CD14-positive monocyte (primary cell): Measurements from ENCODE around the gene SELENOO. TPM values are rescaled to one million over a fixed set of nuclear protein-coding genes. Genes with fewer than 3 reads are reported as not detected.

Experiments
- DNase-seq, 3 donors: peaks; one replicate each; pipeline ENCODE4 v3.0.0-alpha.2; 2011 to 2022
- H2AFZ ChIP-seq: 2 replicates; pipeline ENCODE4 v1.6.0; 2012; ENCODE audit warnings: mild to moderate bottlenecking, low read depth, low read length, inconsistent platforms; ENCODE audit not compliant: insufficient read depth, poor library complexity, severe bottlenecking
- H3K27ac ChIP-seq, 2 donors: 1 replicate in 1 of 2; 2 replicates in 1 of 2; pipeline ENCODE4 v1.5.1; 2012 to 2013; ENCODE audit warnings: low read length in 2 of 2, control low read depth in 1 of 2, inconsistent platforms in 1 of 2, low read depth in 1 of 2, mild to moderate bottlenecking in 1 of 2
- H3K27me3 ChIP-seq, 2 donors: one replicate each; pipeline versions ENCODE4 v1.6.0 to v1.6.1; 2011 to 2013; ENCODE audit warnings: low read length in 2 of 2; ENCODE audit not compliant: control insufficient read depth in 2 of 2, insufficient read depth in 2 of 2
- H3K36me3 ChIP-seq, 2 donors: replicated peaks in 1 of 2; 1 replicate in 1 of 2; 2 replicates in 1 of 2; pipeline versions ENCODE4 v1.5.1 to v1.6.1; 2012 to 2013; ENCODE audit warnings: low read length in 2 of 2, control low read depth in 1 of 2, inconsistent platforms in 1 of 2, mild to moderate bottlenecking in 1 of 2; ENCODE audit not compliant: insufficient read depth in 2 of 2, control insufficient read depth in 1 of 2
- H3K4me1 ChIP-seq, 2 donors: 1 replicate in 1 of 2; 2 replicates in 1 of 2; pipeline versions ENCODE4 v1.5.1 to v1.6.1; 2012 to 2013; ENCODE audit warnings: low read length in 2 of 2, control low read depth in 1 of 2, inconsistent platforms in 1 of 2, mild to moderate bottlenecking in 1 of 2, moderate library complexity in 1 of 2; ENCODE audit not compliant: insufficient read depth in 2 of 2, control insufficient read depth in 1 of 2
- H3K4me2 ChIP-seq: replicated peaks from 2 replicates; pipeline ENCODE3; 2012; ENCODE audit warnings: low read length, moderate library complexity, mild to moderate bottlenecking; ENCODE audit not compliant: poor library complexity, severe bottlenecking; ENCODE audit errors: extremely low read depth
- H3K4me3 ChIP-seq, 3 experiments: fragments of 200-600 bp in 1 of 3; sonication (generic) in 1 of 3; replicated peaks in 1 of 3; 1 replicate in 2 of 3; 2 replicates in 1 of 3; pipeline ENCODE4 v1.5.1; 2011 to 2013; ENCODE audit warnings: low read length in 3 of 3, mild to moderate bottlenecking in 3 of 3, control low read depth in 2 of 3, low read depth in 2 of 3, inconsistent platforms in 1 of 3, moderate library complexity in 1 of 3
- H3K79me2 ChIP-seq: 2 replicates; pipeline ENCODE4 v1.6.0; 2012; ENCODE audit warnings: mild to moderate bottlenecking, control low read depth, inconsistent platforms, low read length, moderate library complexity; ENCODE audit not compliant: insufficient read depth
- H3K9ac ChIP-seq: 2 replicates; pipeline ENCODE4 v1.6.0; 2017; ENCODE audit warnings: low read length, mild to moderate bottlenecking; ENCODE audit not compliant: insufficient read depth, poor library complexity, severe bottlenecking
- H3K9me3 ChIP-seq, 2 donors: replicated peaks in 1 of 2; 1 replicate in 1 of 2; 2 replicates in 1 of 2; pipeline versions ENCODE4 v1.5.1 to v1.6.1; 2012 to 2013; ENCODE audit warnings: low read length in 2 of 2, control low read depth in 1 of 2; ENCODE audit not compliant: control insufficient read depth in 1 of 2, insufficient read depth in 1 of 2
- H4K20me1 ChIP-seq: 2 replicates; pipeline ENCODE4 v1.6.0; 2012; ENCODE audit warnings: mild to moderate bottlenecking, low read length, control low read depth, moderate library complexity; ENCODE audit not compliant: insufficient read depth
- H3K27ac Mint-ChIP-seq, 7 donors: one replicate each; pipeline ENCODE4 v1.8.0; 2020; ENCODE audit warnings: mild to moderate bottlenecking in 7 of 7, mixed read lengths in 7 of 7, moderate library complexity in 6 of 7, inconsistent platforms in 2 of 7
- H3K27me3 Mint-ChIP-seq, 3 donors: one replicate each; pipeline ENCODE4 v1.8.0; 2021 to 2022; ENCODE audit warnings: low read depth in 3 of 3, mild to moderate bottlenecking in 3 of 3, mixed read lengths in 3 of 3, moderate library complexity in 3 of 3, inconsistent platforms in 1 of 3
- H3K36me3 Mint-ChIP-seq, 2 donors: one replicate each; pipeline ENCODE4 v1.8.0; 2020; ENCODE audit warnings: mixed read lengths in 2 of 2, inconsistent platforms in 1 of 2, mild to moderate bottlenecking in 1 of 2
- H3K4me1 Mint-ChIP-seq: one replicate; pipeline ENCODE4 v1.8.0; 2020; ENCODE audit warnings: mild to moderate bottlenecking, mixed read lengths
- H3K4me3 Mint-ChIP-seq, 2 donors: one replicate each; pipeline ENCODE4 v1.8.0; 2020; ENCODE audit warnings: mild to moderate bottlenecking in 2 of 2, mixed read lengths in 2 of 2, moderate library complexity in 1 of 2
- H3K9me3 Mint-ChIP-seq, 7 donors: one replicate each; pipeline ENCODE4 v1.8.0; 2020 to 2022; ENCODE audit warnings: mixed read lengths in 7 of 7, mild to moderate bottlenecking in 6 of 7, moderate library complexity in 6 of 7, inconsistent platforms in 2 of 7
- WGBS: methylation state at CpG from one replicate; pipeline ENCODE4 v1.1.5; 2013; ENCODE audit warnings: missing lambda C conversion rate; ENCODE audit not compliant: insufficient coverage; 5-methylcytosine and 5-hydroxymethylcytosine counted together
- intact Hi-C, 2 donors: fragments of 100-400 bp; cut with micrococcal nuclease; formaldehyde crosslinking; loops; one replicate each; pipeline versions ENCODE4 v1.15.0 to v1.15.1; 2023
- polyA plus RNA-seq, 3 donors: library from polyadenylated mRNA; depleted of rRNA in 1 of 3; unstranded in 2 of 3; stranded (reverse) in 1 of 3; fragments of 300-500 nt in 2 of 3; fragments of >200 nt in 1 of 3; fragmentation: Illumina TruSeq in 2 of 3; gene quantifications; 1 replicate in 2 of 3; 2 replicates in 1 of 3; pipeline ENCODE4 v1.2.3, GENCODE V29; 2012 to 2021
- TF ChIP-seq, protein P1 (sequence below): fragments of 200-600 bp; IDR thresholded peaks from one replicate; pipeline ENCODE4 v1.8.0; 2022; ENCODE audit warnings: antibody characterized with exemption, mild to moderate bottlenecking

Gene SELENOO
- polyA plus RNA-seq, 3 donors, result 2.7 to 76.9 (median 8.7) TPM

- TF ChIP-seq, protein P1, sequence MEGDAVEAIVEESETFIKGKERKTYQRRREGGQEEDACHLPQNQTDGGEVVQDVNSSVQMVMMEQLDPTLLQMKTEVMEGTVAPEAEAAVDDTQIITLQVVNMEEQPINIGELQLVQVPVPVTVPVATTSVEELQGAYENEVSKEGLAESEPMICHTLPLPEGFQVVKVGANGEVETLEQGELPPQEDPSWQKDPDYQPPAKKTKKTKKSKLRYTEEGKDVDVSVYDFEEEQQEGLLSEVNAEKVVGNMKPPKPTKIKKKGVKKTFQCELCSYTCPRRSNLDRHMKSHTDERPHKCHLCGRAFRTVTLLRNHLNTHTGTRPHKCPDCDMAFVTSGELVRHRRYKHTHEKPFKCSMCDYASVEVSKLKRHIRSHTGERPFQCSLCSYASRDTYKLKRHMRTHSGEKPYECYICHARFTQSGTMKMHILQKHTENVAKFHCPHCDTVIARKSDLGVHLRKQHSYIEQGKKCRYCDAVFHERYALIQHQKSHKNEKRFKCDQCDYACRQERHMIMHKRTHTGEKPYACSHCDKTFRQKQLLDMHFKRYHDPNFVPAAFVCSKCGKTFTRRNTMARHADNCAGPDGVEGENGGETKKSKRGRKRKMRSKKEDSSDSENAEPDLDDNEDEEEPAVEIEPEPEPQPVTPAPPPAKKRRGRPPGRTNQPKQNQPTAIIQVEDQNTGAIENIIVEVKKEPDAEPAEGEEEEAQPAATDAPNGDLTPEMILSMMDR, result no peak
- H3K27ac Mint-ChIP-seq, result peak within 1 kb of the TSS in 5 of 7 donors; percentile 33 to 82 (median 59)
- peak within 1 kb of the TSS; percentile 93 for H2AFZ ChIP-seq
- H3K36me3 ChIP-seq, result peaks cover 14 to 34% of the 10 kb centered on the region in 2 donors
- H3K27me3 Mint-ChIP-seq, result peaks cover 0 to 2% (median 0%) of the 10 kb centered on the region in 3 donors
- peak within 1 kb of the TSS; percentile 72 to 96 (median 92) for H3K4me3 ChIP-seq
- H3K36me3 Mint-ChIP-seq, result peaks cover 8 to 20% of the 10 kb centered on the region in 2 donors
- H3K4me1 ChIP-seq, result peaks cover 33 to 47% of the 10 kb centered on the region in 2 donors
- H3K27me3 ChIP-seq, result no peaks in the 10 kb centered on the region
- peak within 1 kb of the TSS; percentile 99 for H3K4me2 ChIP-seq
- H3K79me2 ChIP-seq, result peaks cover 24% of the 10 kb centered on the region
- intact Hi-C loops, result loop anchor here (5.0 kb wide), 2 partner anchors 246 to 371 kb away; no protein-coding TSS in a partner anchor
- H3K4me3 Mint-ChIP-seq, result peak within 1 kb of the TSS; percentile 83 to 92
- peak; percentile 66 to 78 (median 68) for DNase-seq
- peaks cover 17% of the 10 kb centered on the region for H4K20me1 ChIP-seq
- H3K9me3 ChIP-seq, result no peaks in the 10 kb centered on the region
- WGBS, result under 1% methylated on average over 80 of the region's 81 CpGs
- peak within 1 kb of the TSS; percentile 80 for H3K9ac ChIP-seq
- peaks cover 23% of the 10 kb centered on the region for H3K4me1 Mint-ChIP-seq
- no peaks in the 10 kb centered on the region for H3K9me3 Mint-ChIP-seq
- peak within 1 kb of the TSS; percentile 52 to 76 for H3K27ac ChIP-seq
These were observed 50.0 kb downstream of the SELENOO start, which contains the start of gene HDAC10 for GRCh38 chr22:50250555-50251476. HDAC10 (minus strand) TSS chr22:50251265; CDS start chr22:50251032, 233 bp downstream.

GRCh38 chr22:50251477-50252081 is 50.8 kb downstream of the SELENOO start:
- Mint-ChIP-seq H3K4me1 (peaks cover 19% of the 10 kb centered on the region), H3K4me3 (peak overlapping the region; percentile 83 to 85), H3K27ac (peak overlapping the region in 1 of 7 donors; percentile 58), H3K36me3 (peaks cover 8 to 13% of the 10 kb centered on the region in 2 donors), H3K9me3 (no peaks in the 10 kb centered on the region), H3K27me3 (peaks cover 0 to 2% (median 0%) of the 10 kb centered on the region in 3 donors)
- Histone ChIP-seq H3K9ac (peak overlapping the region; percentile 80), H3K79me2 (peaks cover 17% of the 10 kb centered on the region), H2AFZ (peak overlapping the region; percentile 93), H3K9me3 (no peaks in the 10 kb centered on the region), H3K4me2 (peak overlapping the region; percentile 99), H3K36me3 (peaks cover 8 to 26% of the 10 kb centered on the region in 2 donors), H4K20me1 (peaks cover 17% of the 10 kb centered on the region), H3K4me3 (peak overlapping the region; percentile 72 to 96 (median 92)), H3K27ac (peak overlapping the region in 1 of 2 donors; percentile 22), H3K27me3 (no peaks in the 10 kb centered on the region), H3K4me1 (peaks cover 30 to 42% of the 10 kb centered on the region in 2 donors)
- WGBS, result 1% methylated on average over 35 of the region's 36 CpGs
- no peak for DNase-seq
- TF ChIP-seq, protein P1, result no peak
- intact Hi-C loops, result loop anchor here (5.0 kb wide), 2 partner anchors 246 to 371 kb away; no protein-coding TSS in a partner anchor
